Upper lobe of left lung (tissue), 6 donors: Measurements from ENCODE around the gene POLE4. TPM values are rescaled to one million over a fixed set of nuclear protein-coding genes. Genes with fewer than 3 reads are reported as not detected.

ENCODE experiments used
- ATAC-seq, 2 donors: fragments of 200-7000 bp; cut with Tn5 transposase; one replicate each; pipeline ENCODE4 v1.9.1; 2022; ENCODE audit warnings: mild to moderate bottlenecking in 2 of 2, moderate library complexity in 2 of 2; ENCODE audit not compliant: low FRiP score in 2 of 2
- DNase-seq, 2 donors: peaks; one replicate each; pipeline ENCODE4 v3.0.0-alpha.2; 2019 to 2020
- H3K27ac ChIP-seq, 4 donors: fragments of 200-600 bp; sonication (generic); one replicate each; pipeline ENCODE4 v1.5.1; 2016 to 2019
- H3K27me3 ChIP-seq, 4 donors: fragments of 200-600 bp; sonication (generic); one replicate each; pipeline ENCODE4 v1.5.1; 2017 to 2019
- H3K36me3 ChIP-seq, 4 donors: fragments of 200-600 bp; sonication (generic); one replicate each; pipeline ENCODE4 v1.5.1; 2016 to 2019
- H3K4me1 ChIP-seq, 4 donors: fragments of 200-600 bp; sonication (generic); one replicate each; pipeline ENCODE4 v1.5.1; 2018 to 2019
- H3K4me3 ChIP-seq, 4 donors: fragments of 200-600 bp; sonication (generic); one replicate each; pipeline ENCODE4 v1.5.1; 2017 to 2019; ENCODE audit warnings: mild to moderate bottlenecking in 2 of 4, moderate library complexity in 1 of 4
- H3K9me3 ChIP-seq, 4 donors: fragments of 200-600 bp; sonication (generic); one replicate each; pipeline ENCODE4 v1.5.1; 2018 to 2019
- CTCF ChIP-seq, 6 experiments: fragments of 450-650 bp in 4 of 6; fragments of 200-600 bp in 2 of 6; sonication (generic) in 2 of 6; IDR thresholded peaks; one replicate each; pipeline ENCODE4 v1.5.1; 2016 to 2019; ENCODE audit warnings: antibody characterized with exemption in 6 of 6
- EP300 ChIP-seq, 4 donors: sonication (generic); formaldehyde crosslinking; IDR thresholded peaks; one replicate each; pipeline ENCODE4 v1.5.1; 2017; ENCODE audit warnings: antibody characterized with exemption in 4 of 4, control low read depth in 2 of 4
- POLR2A ChIP-seq, 4 donors: fragments of 450-650 bp; IDR thresholded peaks; one replicate each; pipeline ENCODE4 v1.5.1; 2016 to 2017; ENCODE audit warnings: antibody characterized with exemption in 4 of 4, mild to moderate bottlenecking in 2 of 4
- POLR2AphosphoS5 ChIP-seq, 2 donors: sonication (generic); formaldehyde crosslinking; IDR thresholded peaks; one replicate each; pipeline ENCODE4 v1.5.1; 2017; ENCODE audit warnings: antibody characterized with exemption in 2 of 2
- WGBS, 2 donors: methylation state at CpG; one replicate each; pipeline ENCODE4 v1.1.5; 2017 to 2018; 5-methylcytosine and 5-hydroxymethylcytosine counted together
- total RNA-seq, 6 donors: library from RNA; depleted of rRNA in 4 of 6; stranded (reverse); fragments of >200 nt in 4 of 6; gene quantifications; one replicate each; pipeline versions ENCODE4 v1.1.0 to v1.2.1, GENCODE V29; 2016 to 2021
- donor health status: DM: no; HTN: no; CAD: no; lungs with moderate emphysema.
- donor health status: DM: no; HTN: yes; CAD: no; lungs with severe emphysema.

POLE4 gene
- total RNA-seq, 6 donors from 2014 or later: 26.6 to 79.3 (median 34.0) TPM

- ATAC-seq (no peak), DNase-seq (no peak)
- H3K4me3 ChIP-seq: no peak overlapping the region
- H3K9me3 ChIP-seq: no peaks in the 10 kb centered on the region
- H3K4me1 ChIP-seq: no peaks in the 10 kb centered on the region
- no peak overlapping the region for H3K27ac ChIP-seq
- TF ChIP-seq EP300 (IDR thresholded peaks at IDR 0.05) (no peak), CTCF (IDR thresholded peaks at IDR 0.05) (no peak), POLR2AphosphoS5 (IDR thresholded peaks at IDR 0.05) (no peak), POLR2A (IDR thresholded peaks at IDR 0.05) (no peak)
- H3K36me3 ChIP-seq: no peaks in the 10 kb centered on the region
- 68 to 79% methylated on average over 4 of the region's 4 CpGs for WGBS, 2 donors
- H3K27me3 ChIP-seq: no peaks in the 10 kb centered on the region
Measured at GRCh38 chr2:74948779-74949178, 9.7 kb upstream of the POLE4 start.

DNA sequence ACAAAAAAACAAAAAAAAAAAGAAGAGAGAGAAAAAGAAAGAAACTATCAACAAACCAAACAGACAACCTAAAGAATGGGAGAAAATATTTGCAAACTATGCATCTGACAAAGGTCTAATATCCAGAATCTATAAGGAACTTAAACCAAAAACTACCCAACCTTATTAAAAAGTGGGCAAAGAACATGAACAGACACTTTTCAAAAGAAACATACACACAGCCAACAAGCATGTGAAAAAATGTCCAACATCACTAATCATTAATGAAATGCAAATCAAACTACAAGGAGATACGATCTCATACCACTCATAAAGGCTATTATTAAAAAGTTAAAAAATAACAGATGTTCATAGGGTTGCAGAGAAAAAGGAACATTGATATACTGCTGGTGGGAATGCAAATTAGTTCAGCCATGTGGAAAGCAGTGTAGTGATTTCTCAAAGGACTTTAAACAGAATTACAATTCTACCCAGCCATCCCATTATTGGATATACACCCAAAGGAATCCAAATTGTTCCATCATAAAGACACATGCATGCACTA lies 7.2 kb upstream of the POLE4 start:
- Histone ChIP-seq H3K4me1 (no peaks in the 10 kb centered on the region), H3K4me3 (no peak overlapping the region), H3K27me3 (no peaks in the 10 kb centered on the region), H3K9me3 (no peaks in the 10 kb centered on the region), H3K36me3 (no peaks in the 10 kb centered on the region), H3K27ac (no peak overlapping the region)
- DNase-seq (no peak), ATAC-seq (no peak)
- TF ChIP-seq POLR2A (IDR thresholded peaks at IDR 0.05): no peak
- TF ChIP-seq CTCF (IDR thresholded peaks at IDR 0.05): no peak
- 60 to 83% methylated on average over 1 of the region's 1 CpG for WGBS, 2 donors

GRCh38 chr2:74952575-74952974 lies 5.9 kb upstream of the POLE4 start:
- TF ChIP-seq POLR2AphosphoS5 (IDR thresholded peaks at IDR 0.05) (no peak), EP300 (IDR thresholded peaks at IDR 0.05) (no peak), POLR2A (IDR thresholded peaks at IDR 0.05) (no peak), CTCF (IDR thresholded peaks at IDR 0.05) (no peak)
- WGBS, 2 donors: 96 to 100% methylated on average over 8 of the region's 8 CpGs
- H3K4me1 ChIP-seq: peaks cover 0 to under 1% (median 0%) of the 10 kb centered on the region in 4 donors
- H3K4me3 ChIP-seq: no peak overlapping the region
- H3K27me3 ChIP-seq: no peaks in the 10 kb centered on the region
- no peak for ATAC-seq
- DNase-seq: peak in 1 of 2 donors; percentile 6
- no peaks in the 10 kb centered on the region for H3K9me3 ChIP-seq
- H3K36me3 ChIP-seq: no peaks in the 10 kb centered on the region
- no peak overlapping the region for H3K27ac ChIP-seq

DNA sequence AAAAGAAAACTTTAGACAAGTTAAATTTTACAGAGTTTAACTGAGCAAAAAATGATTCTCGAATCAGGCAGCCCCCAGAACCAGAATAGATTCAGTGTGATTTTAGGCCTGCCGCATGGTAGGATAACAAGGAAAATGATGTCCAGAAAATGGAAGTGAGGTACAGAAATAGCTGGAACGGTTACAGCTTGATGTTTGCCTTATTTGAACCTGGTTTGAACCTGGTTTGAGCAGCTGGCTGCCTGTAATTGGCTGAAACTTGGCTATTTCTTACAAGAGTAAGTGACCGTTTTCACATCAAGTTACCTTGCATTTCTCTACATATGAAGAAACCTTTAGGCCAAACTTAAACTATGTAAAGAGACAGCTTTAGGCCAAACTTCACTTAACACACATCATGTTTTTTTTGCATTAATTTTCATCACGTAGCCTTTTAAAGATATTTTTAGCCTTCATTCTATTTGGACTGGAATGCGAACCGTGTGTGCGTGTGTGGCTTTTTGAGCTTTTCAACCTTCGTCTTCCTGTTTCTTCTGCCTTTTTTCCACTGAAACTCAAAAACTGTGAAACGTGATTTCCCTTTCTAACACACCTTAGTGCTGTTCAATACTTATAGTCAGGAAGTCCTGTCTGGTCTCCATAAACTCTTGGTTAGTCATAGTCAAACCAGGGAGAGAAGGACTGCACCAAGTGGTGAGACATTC lies 4.5 kb upstream of the POLE4 start:
- no peak for ATAC-seq
- H3K27me3 ChIP-seq: no peaks in the 10 kb centered on the region
- H3K36me3 ChIP-seq: no peaks in the 10 kb centered on the region
- H3K4me3 ChIP-seq: no peak overlapping the region
- 85 to 86% methylated on average over 10 of the region's 10 CpGs for WGBS, 2 donors
- TF ChIP-seq CTCF (IDR thresholded peaks at IDR 0.05) (no peak), POLR2AphosphoS5 (IDR thresholded peaks at IDR 0.05) (no peak), POLR2A (IDR thresholded peaks at IDR 0.05) (no peak), EP300 (IDR thresholded peaks at IDR 0.05) (no peak)
- peaks cover 0 to 11% (median 3%) of the 10 kb centered on the region in 4 donors for H3K4me1 ChIP-seq
- no peak overlapping the region for H3K27ac ChIP-seq
- DNase-seq: no peak
- no peaks in the 10 kb centered on the region for H3K9me3 ChIP-seq

- no peak overlapping the region for H3K27ac ChIP-seq
Measured at GRCh38 chr2:74954500-74954874, 4.0 kb upstream of the POLE4 start.

More at GRCh38 chr2:74954500-74954874, 4.0 kb upstream of the POLE4 start:
- WGBS, 2 donors: 84 to 92% methylated on average over 4 of the region's 4 CpGs
- Histone ChIP-seq H3K4me1 (peaks cover 0 to 16% (median 8%) of the 10 kb centered on the region in 4 donors), H3K36me3 (no peaks in the 10 kb centered on the region), H3K4me3 (no peak overlapping the region), H3K9me3 (no peaks in the 10 kb centered on the region), H3K27me3 (no peaks in the 10 kb centered on the region)
- TF ChIP-seq POLR2A (IDR thresholded peaks at IDR 0.05): no peak
- TF ChIP-seq EP300 (IDR thresholded peaks at IDR 0.05): no peak
- no peak for TF ChIP-seq CTCF (IDR thresholded peaks at IDR 0.05)
- TF ChIP-seq POLR2AphosphoS5 (IDR thresholded peaks at IDR 0.05): no peak
- DNase-seq (no peak), ATAC-seq (no peak)
